Epithelial cell of proximal tubule (primary cell): Measurements from ENCODE around the gene RNF26. TPM values are rescaled to one million over a fixed set of nuclear protein-coding genes. Genes with fewer than 3 reads are reported as not detected.
A peak's percentile ranks its signal among the peaks of the same experiment; 100 is the strongest.

Experiments used
- DNase-seq: peaks from one replicate; pipeline ENCODE4 v3.0.0-alpha.2; 2011; ENCODE audit warnings: low read depth
- H3K4me3 ChIP-seq: 2 replicates; pipeline ENCODE4 v1.5.1; 2011; ENCODE audit warnings: low read depth, mild to moderate bottlenecking, low read length
- CTCF ChIP-seq: conservative IDR thresholded peaks from 2 replicates; pipeline ENCODE4 v1.5.1; 2012; ENCODE audit warnings: low read depth, mild to moderate bottlenecking, low read length
- total RNA-seq: library from RNA; depleted of rRNA; stranded (reverse); fragments of >200 nt; gene quantifications from 2 replicates; pipeline ENCODE4 v1.2.3, GENCODE V29; 2015

Gene RNF26
- total RNA-seq, 1 donor from 2014 or later, result 18.6 TPM

- peak; percentile 52 for TF ChIP-seq CTCF
- DNase-seq, result no peak
- no peak overlapping the region for H3K4me3 ChIP-seq
Measured at GRCh38 chr11:119371778-119372182, 37.5 kb downstream of the RNF26 start.

- TF ChIP-seq CTCF, result no peak
- no peak for DNase-seq
- H3K4me3 ChIP-seq, result no peak overlapping the region
Measured at GRCh38 chr11:119372260-119373058, 38.1 kb downstream of the RNF26 start.

DNA sequence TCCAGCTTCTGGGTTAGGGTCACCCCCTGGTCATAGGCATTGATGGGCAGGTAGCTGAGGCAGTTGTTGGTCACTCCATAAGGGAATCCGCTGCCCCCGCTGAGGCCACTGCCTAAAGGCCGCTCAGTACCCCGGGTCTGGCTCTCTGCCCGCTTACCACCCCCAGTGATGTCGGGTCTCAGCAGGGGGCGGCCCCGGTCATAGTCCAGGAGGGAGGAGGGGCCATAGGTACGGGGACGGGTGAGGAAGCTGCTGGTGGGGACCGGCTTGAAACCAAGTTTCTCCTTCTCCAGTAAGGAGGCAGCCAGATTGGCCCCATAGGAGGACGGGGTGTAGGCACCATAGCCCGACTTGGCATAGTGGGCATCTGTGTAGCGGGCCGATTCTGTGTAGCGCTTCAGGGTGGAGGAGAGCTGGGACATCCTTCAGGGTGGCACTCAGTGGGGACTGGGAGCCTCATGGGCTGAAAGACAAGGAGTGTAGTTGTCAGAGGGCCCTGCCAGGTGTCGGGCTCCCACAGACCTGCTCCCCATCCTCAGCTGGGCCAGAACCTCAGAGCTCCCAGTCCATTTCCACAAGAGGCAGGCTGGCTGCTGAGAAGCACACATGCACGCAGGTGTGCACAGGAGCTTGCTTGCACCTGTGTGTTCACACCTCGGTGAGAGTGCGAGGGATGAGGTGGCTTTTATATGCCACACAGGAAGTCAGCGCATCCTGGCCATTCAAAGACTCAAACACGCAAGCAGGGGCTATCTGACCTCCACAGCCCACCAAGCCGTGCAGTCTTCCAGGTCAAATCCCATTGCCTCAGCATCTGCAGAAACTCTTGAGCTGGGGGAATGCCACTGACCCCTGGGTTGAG lies 39.0 kb downstream of the RNF26 start:
- no peak for TF ChIP-seq CTCF
- H3K4me3 ChIP-seq, result no peak overlapping the region
- DNase-seq, result no peak

GRCh38 chr11:119373921-119374631 lies 39.7 kb downstream of the RNF26 start:
- peak; percentile 98 for TF ChIP-seq CTCF
- DNase-seq, result no peak
- H3K4me3 ChIP-seq, result no peak overlapping the region

- no peak for TF ChIP-seq CTCF
- no peak for DNase-seq
- H3K4me3 ChIP-seq, result no peak overlapping the region
Measured at GRCh38 chr11:119374632-119375336, 40.5 kb downstream of the RNF26 start.
